Endothelial cell (in vitro differentiated cells): Measurements from ENCODE around the gene MICAL3. TPM values are rescaled to one million over a fixed set of nuclear protein-coding genes. Genes with fewer than 3 reads are reported as not detected.

Experiments used
- DNase-seq: peaks from one replicate; pipeline ENCODE4 v3.0.0; 2021; ENCODE audit warnings: low spot score
- H3K27ac Mint-ChIP-seq: one replicate; pipeline ENCODE4 v1.8.0; 2021; ENCODE audit warnings: mixed read lengths, inconsistent platforms; ENCODE audit not compliant: unreplicated experiment
- H3K27me3 Mint-ChIP-seq: one replicate; pipeline ENCODE4 v1.8.0; 2021; ENCODE audit warnings: mild to moderate bottlenecking, moderate library complexity, mixed read lengths, inconsistent platforms; ENCODE audit not compliant: unreplicated experiment
- H3K36me3 Mint-ChIP-seq: one replicate; pipeline ENCODE4 v1.8.0; 2021; ENCODE audit warnings: mild to moderate bottlenecking, low read depth, mixed read lengths, inconsistent platforms; ENCODE audit not compliant: unreplicated experiment
- H3K4me1 Mint-ChIP-seq: one replicate; pipeline ENCODE4 v1.8.0; 2021; ENCODE audit warnings: mild to moderate bottlenecking, mixed read lengths, inconsistent platforms; ENCODE audit not compliant: unreplicated experiment
- H3K4me3 Mint-ChIP-seq: one replicate; pipeline ENCODE4 v1.8.0; 2021; ENCODE audit warnings: mild to moderate bottlenecking, mixed read lengths, inconsistent platforms; ENCODE audit not compliant: unreplicated experiment
- H3K9me3 Mint-ChIP-seq: one replicate; pipeline ENCODE4 v1.8.0; 2021; ENCODE audit warnings: mixed read lengths, inconsistent platforms; ENCODE audit not compliant: unreplicated experiment
- CTCF ChIP-seq: fragments of 200-600 bp; sonication (generic); IDR thresholded peaks from one replicate; pipeline ENCODE4 v1.5.0; 2021; ENCODE audit warnings: antibody characterized with exemption; ENCODE audit not compliant: unreplicated experiment
- total RNA-seq: library from RNA; stranded (reverse); fragmentation: NEBNext Ultra II Directional; extraction: Animal tissue kit (Norgen Biotek cat#: 25700); gene quantifications from one replicate; pipeline ENCODE4 v1.2.1, GENCODE V29; 2021; ENCODE audit not compliant: unreplicated experiment

MICAL3 gene
- total RNA-seq, 1 donor from 2014 or later, result 54.3 TPM

GRCh38 chr22:18059473-18059872, 35.1 kb upstream of the MICAL3 start:
- Mint-ChIP-seq H3K27me3 (peaks cover 2% of the 10 kb centered on the region), H3K36me3 (peaks cover 3% of the 10 kb centered on the region), H3K4me1 (no peaks in the 10 kb centered on the region), H3K9me3 (no peaks in the 10 kb centered on the region), H3K27ac (no peak overlapping the region), H3K4me3 (no peak overlapping the region)
- no peak for TF ChIP-seq CTCF
- no peak for DNase-seq

- no peak overlapping the region for H3K4me3 Mint-ChIP-seq
- peaks cover 2% of the 10 kb centered on the region for H3K27me3 Mint-ChIP-seq
- H3K4me1 Mint-ChIP-seq, result no peaks in the 10 kb centered on the region
- H3K9me3 Mint-ChIP-seq, result no peaks in the 10 kb centered on the region
- no peak for TF ChIP-seq CTCF
- peaks cover 7% of the 10 kb centered on the region for H3K36me3 Mint-ChIP-seq
- no peak for DNase-seq
- H3K27ac Mint-ChIP-seq, result no peak overlapping the region
These were observed 34.7 kb upstream of the MICAL3 start for GRCh38 chr22:18059094-18059417.

GRCh38 chr22:18058371-18059093, 34.2 kb upstream of the MICAL3 start:
- no peaks in the 10 kb centered on the region for H3K4me1 Mint-ChIP-seq
- no peak for DNase-seq
- peaks cover 2% of the 10 kb centered on the region for H3K27me3 Mint-ChIP-seq
- TF ChIP-seq CTCF, result no peak
- H3K4me3 Mint-ChIP-seq, result no peak overlapping the region
- no peak overlapping the region for H3K27ac Mint-ChIP-seq
- no peaks in the 10 kb centered on the region for H3K9me3 Mint-ChIP-seq
- peaks cover 10% of the 10 kb centered on the region for H3K36me3 Mint-ChIP-seq

- no peak for DNase-seq
- H3K4me1 Mint-ChIP-seq, result no peaks in the 10 kb centered on the region
These were observed 33.3 kb upstream of the MICAL3 start for GRCh38 chr22:18057568-18058209.

More at GRCh38 chr22:18057568-18058209, 33.3 kb upstream of the MICAL3 start:
- Mint-ChIP-seq H3K4me3 (no peak overlapping the region), H3K9me3 (no peaks in the 10 kb centered on the region), H3K36me3 (peaks cover 10% of the 10 kb centered on the region), H3K27ac (no peak overlapping the region), H3K27me3 (peaks cover 2% of the 10 kb centered on the region)
- TF ChIP-seq CTCF, result no peak
